SHP77 (cell line): ENCODE data around the gene CASP8.
"Not testable (repeated sequence)": the region's sequence is repeated elsewhere in the genome, so short reads cannot be mapped to it uniquely, and the experiment has no call there.

ENCODE experiments used
- DNase-seq, 2 experiments: peaks; one replicate each; lab custom pipeline; 2025; lab: John Stamatoyannopoulos, UW

CASP8 gene

DNA sequence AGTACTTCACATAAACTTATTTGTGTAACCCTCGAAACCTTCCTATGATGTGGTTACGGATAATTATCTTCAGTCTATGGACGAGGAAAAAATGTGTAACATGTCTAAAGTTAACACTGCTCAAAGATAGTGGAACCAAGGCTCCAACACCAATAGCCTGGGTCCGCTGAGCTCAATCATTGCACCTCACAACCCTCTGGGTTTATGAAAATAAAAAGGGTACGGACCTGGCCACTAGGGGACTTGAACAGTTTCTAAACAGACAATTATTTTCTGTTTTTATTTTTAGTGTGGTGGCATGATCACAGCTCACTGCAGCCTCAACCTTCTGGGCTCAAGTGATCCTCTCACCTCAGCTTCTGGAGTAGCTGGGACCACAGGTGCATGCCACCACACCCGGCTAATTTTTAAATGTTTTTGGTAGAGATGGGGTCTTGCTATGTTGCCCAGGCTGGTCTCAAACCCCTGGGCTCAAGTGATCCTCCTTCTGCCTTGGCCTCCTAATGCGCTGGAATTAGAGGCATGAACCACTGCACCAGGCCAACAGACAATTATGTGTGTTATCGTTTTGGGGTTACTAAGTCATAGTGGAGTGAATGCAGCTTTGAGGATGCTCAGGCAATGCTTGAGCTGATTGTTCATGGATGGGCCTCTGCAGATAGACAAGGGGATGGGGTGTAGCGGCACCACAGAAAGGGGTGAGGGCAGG, 10.1 kb downstream of the CASP8 start:
- no peak for DNase-seq

DNA sequence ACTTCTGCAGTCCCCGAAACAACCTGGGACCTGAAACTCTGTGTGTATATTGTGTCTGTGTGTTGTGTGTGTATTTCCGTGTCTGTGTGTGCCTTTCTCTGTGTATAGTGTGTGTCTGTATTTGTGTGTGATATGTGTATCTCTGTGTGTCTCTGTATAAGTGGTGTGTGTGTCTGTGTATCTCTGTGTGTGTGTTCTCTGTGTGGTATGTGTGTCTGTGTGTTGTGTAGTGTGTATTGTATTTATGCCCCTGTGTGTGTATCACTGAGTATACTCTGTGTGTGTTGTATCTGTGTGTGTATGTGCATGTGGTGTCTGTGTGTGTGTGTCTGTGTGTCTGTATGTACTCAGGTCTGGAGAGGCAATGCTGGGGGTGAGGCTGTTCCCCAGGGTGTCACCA, 11.6 kb downstream of the CASP8 start:
- no peak for DNase-seq

DNA sequence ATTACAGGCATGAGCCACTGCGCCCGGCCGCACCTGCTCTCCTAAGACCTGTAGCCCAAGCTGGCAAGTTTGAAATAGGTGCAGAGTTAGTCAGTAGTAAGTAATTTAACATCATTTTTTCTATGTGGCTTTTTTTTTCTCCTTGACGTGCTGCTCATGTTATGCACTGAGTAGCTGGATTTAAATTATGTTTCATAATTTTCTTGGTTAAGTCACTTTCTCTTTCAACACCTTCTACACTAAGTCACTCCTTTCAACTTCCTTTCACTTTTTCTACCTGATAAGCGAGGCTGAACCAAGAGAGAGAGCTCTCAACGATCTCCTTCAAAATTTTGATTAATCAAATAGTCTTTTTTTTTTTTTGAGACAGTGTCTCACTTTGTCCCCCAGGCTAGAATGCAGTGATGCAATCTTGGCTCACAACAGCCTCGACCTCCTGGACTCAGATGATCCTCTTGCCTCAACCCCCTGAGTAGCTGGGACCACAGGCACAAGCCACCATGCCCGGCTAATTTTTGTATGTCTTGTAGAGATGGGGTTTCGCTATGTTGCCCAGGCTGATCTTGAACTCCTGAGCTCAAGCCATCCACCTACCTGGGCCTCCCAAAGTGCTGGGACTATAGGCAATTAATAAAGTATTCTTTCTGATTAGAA, 13.1 kb downstream of the CASP8 start:
- no peak for DNase-seq

DNA sequence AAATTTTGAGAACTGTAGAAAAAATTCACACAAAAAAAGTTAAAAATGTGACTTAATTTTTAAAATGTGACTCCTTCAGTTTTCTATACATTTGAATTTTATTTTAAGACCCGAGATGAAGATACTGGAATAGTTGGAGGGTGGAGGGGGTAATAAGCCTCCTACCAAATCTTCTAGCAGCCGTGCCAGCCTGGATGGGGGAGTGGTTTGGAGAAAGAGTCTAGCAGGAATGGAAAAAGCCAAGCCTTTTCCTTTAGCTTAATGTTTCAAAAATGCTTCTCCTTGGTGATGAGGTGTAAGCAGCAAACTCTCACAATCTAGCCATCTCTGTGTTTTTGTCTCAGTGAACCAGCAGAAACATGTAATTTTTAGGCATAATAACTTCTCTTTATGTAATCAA, 14.7 kb downstream of the CASP8 start:
- DNase-seq: no peak

DNA sequence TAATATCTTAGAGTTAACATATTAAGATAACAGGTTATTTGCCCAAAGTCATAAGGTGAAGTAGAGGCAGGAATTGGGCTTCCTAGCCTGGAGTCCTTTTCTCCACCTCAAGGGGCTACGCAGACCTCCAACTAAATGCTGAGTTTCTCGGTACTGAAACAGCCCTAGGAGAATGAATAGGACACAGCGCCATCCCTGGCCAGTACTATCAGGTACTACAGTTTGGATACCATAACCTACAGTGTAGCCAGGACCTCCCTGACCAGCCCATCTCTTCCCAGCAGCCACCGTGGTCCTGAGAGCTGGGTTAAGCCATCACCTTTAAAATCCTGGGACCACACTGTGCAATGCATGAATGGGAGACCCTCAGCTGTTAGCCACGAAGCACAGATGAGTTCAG, 15.7 kb downstream of the CASP8 start:
- DNase-seq: no peak

DNA sequence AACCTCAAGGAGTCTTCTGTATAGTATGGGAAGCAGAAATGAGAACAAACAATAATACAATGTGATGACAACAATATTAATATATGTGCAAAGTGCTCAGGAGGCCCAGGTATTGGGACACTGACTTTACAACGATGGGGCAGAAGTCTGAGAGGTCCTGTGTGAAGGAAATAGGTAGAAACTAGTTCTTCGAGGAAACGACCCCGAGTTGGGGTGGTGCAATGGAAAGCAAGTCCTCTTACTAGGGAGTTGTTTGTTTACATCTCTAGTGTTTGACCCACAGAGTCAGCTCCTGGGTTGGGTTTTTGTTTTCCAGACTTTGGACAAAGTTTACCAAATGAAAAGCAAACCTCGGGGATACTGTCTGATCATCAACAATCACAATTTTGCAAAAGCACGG, 16.2 kb downstream of the CASP8 start:
- no peak for DNase-seq

DNA sequence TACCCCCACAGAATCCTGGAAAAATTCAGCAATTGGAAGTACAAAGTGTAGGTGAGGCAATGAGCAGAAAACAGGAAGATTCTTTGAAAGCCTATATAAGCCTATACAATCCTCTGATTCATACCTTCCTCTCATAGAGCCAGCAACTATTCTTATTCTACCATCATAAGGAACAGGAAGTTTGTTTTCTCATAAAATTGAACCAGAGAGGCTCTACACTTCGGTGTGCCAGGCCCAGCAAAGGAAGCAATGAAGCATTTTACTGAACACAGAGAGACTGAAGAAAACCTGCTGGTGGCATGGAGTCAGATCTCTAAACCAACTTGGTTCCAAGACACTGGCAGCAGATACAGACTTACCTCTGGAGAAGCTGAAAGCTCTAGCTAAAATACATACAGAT, 18.7 kb downstream of the CASP8 start:
- no peak for DNase-seq

DNA sequence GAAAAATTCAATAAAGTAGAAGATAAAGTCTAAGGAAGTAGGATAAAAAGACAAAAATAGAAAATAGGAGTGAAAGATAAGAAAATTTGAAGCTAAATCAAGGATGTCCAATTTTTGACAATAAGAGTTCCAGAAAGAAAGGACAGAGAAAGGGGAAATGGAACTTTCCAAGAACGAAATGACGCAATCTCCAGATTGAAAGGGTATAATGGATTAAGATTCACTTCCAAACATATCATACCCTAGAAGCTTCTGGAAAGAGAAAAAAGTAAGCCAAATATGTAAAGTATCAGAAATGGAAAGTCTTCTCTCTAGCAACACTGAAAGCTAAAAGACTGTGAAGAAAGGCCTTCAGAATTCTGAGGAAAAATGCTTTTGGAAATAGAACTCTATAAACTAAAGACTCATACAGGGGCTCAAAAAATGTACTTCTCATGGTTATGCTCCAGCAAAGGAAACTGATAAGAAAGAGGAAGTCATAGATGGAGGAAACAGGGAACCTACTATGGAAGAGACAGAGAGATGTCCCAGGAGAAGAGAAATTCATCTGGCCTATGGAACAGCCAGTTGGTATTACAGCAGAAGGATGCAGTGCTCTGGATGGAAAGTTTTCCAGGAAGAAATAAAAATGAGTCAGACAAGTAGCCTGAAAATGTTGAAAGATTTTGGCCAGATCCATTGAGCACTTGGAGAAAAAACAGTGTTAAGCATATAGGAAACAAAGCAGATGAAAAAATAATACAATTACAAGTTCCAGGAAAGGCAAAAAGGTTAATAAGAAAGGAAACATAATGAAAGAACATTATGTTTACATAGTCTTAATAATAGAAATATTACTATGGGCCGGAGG, 20.1 kb downstream of the CASP8 start:
- no peak for DNase-seq

DNA sequence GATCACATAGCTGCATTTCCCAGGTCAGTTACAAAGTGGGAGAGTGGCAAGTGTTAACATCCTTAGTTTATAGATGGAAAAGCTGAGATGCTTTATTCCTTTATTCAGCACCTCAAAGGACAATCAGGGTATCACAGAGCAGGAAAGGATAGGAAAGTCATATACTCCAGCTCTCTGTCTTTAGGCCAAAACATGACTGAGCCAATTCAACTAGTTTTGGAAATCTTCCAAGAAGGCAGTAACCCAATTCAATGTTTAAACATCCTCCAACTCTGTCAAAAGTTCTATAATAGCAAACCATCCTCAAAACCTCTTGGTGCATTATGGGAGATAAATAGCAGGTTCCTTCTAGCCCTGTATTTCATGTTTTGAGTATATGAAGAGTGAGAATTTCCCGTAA, 25.2 kb downstream of the CASP8 start:
- DNase-seq: no peak

DNA sequence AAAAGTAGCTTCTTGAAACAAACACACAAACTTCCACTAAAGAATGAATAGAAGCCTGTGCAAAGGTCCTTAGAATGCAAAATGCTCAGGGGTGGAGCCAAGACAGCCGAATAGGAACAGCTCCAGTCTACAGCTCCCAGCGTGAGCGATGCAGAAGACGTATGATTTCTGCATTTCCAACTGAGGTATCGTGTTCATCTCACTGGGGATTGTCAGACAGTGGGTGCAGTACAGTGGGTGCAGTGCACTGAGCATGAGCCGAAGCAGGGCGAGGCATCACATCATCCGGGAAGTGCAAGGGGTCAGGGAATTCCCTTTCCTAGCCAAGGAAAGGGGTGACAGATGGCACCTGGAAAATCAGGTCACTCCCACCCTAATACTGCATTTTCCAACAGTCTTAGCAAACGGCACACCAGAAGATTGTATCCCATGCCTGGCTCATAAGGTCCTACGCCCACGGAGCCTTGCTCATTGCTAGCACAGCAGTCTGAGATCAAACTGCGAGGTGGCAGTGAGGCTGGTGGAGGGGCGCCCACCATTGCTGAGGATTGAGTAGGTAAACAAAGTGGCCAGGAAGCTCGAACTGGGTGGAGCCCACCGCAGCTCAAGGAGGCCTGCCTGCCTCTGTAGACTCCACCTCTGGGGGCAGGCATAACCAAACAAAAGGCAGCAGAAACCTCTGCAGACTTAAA, 30.3 kb downstream of the CASP8 start:
- DNase-seq: not testable (repeated sequence)

DNA sequence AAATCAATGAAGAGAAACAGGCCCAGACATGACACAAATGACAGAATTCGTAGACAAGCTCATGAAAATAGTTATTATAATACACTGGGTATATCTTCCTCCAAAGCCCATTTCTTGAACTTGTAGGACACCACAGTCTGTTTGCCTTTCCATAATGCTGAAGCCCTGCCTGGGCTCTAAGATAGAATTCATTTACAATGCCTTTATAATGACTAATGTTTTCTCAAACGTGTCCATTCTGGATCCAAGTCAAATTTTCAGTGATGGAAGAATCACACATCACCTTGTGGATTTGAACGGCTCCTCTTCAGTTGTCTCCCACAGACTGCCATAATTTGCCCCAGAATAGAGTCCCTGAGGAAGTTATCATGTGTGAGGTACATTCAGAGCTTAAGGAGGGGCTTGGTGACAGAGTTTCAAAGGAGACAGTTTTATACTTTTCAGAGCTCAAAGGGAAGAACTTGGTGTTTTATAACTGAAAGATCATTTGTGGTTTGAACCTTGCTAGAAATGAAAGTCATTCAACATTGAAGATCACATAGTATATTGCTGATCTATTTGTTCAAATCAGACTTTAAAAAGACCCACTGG, 38.2 kb downstream of the CASP8 start:
- DNase-seq: no peak

DNA sequence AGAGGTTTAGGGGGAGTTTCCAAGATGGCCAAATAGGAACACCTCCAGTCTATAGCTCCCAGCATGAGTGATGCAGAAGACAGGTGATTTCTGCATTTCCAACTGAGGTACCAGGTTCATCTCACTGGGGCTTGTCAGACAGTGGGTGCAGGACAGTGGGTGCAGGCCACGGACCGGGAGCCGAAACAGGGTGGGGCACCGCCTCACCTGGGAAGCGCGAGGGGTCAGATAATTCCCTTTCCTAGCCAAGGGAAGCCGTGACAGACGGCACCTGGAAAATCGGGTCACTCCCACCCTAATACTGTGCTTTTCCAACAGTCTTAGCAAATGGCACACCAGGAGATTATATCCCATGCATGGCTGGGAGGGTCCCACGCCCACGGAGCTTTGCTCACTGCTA, 39.6 kb downstream of the CASP8 start:
- DNase-seq: not testable (repeated sequence)

DNA sequence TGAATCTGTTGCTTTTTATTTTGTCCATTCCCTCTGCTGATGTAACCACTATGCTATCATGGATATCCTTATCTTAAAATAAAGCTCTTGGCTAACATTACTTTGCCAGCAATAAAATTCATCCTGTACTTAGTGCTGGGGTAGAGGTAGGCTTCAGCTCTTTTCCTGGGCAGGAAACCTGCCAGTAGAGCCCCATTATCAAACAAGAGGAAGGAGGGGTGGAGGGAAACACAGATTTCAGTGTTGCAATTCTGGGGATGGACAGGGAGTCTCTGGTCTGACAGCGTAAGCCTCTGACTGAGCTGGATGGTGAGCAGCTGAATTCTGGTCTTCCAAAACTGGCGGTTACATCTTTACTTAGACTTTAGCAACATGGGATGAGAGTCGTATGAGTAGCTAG, 47.5 kb downstream of the CASP8 start:
- DNase-seq: no peak

DNA sequence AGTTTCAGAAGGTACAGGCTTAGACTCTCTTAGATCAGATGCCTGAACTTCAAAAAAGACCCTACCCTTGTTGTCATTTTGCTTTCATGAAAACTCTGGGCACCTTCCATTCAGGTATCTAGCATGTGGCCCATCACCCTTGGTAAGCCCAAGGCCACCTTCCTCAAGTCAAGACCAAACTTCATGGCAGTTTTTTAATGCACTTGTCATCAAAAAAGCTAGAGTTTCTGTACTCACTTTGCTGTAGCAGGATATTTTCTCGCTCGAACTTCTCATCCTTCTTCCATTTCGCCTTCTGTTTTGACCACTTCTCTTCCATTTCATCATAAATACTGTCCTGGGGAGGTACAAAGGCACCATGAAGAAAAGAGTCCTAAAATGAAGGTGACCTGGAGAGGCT, 48.6 kb downstream of the CASP8 start:
- no peak for DNase-seq

DNA sequence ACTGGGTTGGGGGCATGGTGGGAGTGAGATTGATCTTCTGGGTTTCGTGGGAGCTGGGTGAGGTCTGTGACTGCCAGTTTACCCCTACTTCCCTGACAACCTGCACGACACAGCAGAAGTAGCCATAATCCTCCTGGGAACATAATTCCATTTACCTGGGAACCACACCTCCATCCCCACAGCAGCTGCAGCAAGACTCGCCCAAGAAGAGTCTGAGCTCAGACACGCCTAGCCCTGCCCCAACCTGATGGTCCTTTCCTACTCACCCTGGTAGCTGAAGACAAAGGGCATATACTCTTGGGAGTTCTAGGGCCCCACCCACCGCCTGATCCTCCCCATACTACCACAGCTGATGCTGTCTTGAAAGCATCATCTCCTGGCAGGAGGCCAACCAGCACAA, 53.0 kb downstream of the CASP8 start:
- no peak for DNase-seq

DNA sequence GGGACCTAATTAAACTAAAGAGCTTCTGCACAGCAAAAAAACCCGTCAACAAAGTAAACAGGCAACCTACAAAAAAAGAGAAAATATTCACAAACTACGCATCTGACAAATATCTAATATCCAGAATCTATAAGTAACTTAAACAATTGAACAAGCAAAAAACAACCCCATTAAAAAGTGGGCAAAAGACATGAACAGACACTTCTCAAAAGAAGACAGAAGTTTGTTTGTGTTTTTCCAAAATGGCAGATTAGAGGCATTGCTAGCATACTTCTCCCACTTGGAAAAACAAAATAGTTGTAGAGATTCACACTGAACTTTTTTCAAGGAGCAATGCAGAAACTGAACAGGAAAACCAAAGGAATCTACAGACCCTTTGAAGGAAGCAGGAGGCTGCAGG, 59.2 kb downstream of the CASP8 start:
- DNase-seq: no peak

DNA sequence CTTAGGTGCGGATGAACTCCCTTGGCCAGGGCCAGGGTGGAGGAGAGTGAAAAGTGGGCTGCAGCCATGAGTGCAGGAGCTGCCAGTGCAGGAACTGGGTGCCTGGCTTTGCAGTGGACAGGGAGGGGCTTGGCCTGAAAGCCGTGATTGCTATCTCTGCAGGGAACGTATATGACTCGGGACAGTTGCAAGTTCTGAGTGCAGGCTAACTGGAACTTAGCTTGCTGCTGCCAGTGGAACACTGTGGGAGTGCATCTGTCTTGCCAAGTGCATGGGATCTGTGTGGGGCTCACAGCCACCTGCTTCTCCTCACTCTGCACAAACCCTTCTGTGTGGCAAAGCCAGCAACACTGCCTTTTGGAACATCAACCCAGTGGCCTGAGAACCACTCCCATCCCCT, 59.9 kb downstream of the CASP8 start:
- DNase-seq: no peak

DNA sequence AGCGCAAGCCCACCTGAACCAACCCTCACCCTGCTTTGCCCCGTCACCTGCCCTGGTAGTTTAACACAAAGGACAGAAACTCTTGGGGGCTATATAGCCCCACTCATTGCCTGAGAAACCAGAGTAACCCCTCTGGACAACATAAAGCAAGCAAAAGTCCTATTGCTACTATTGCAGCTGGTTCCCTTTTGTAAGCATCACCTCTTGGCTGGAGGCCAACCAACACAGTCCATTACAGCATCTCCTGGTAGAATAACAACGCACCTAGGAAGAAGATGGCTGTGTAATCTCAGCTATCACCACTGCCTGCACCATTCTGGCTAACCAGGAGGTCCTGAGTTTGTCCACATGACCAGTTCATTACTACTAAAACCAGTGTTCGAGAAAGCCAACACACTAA, 60.4 kb downstream of the CASP8 start:
- peak; percentile 61 to 74 for DNase-seq

DNA sequence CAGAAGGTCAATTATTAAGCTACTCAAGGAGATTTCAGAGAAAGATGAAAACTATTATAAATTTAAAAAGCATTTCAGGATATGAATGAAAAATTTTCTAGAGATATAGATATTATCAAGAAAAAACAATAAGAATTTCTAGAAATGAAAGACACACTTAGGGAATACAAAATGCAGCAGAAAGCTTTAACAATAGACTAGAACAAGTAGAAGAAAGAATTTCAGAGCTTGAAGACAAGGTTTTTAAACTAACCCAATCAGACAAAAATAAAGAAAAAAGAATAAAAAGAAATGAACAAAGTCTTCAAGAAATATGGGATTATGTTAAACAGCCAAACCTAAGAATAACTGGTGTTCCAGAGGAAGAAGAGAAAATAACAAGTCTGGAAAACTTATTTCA, 62.4 kb downstream of the CASP8 start:
- no peak for DNase-seq

DNA sequence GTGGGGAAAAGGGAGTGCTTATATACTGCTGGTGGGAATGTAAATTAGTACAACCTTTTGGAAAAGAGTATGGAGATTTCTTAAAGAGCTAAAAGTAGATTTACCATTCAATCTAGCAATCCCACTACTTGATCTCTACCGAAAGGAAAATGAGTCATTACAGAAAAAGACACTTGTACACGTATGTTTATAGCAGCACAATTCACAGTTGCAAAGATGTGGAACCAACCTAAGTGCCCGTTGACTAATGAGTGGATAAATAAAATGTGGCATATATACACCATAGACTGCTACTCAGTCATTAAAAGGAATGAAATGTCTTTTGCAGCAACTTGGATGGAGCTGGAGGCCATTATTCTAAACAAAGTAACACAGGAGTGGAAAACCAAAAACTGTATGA, 67.3 kb downstream of the CASP8 start:
- DNase-seq: no peak

DNA sequence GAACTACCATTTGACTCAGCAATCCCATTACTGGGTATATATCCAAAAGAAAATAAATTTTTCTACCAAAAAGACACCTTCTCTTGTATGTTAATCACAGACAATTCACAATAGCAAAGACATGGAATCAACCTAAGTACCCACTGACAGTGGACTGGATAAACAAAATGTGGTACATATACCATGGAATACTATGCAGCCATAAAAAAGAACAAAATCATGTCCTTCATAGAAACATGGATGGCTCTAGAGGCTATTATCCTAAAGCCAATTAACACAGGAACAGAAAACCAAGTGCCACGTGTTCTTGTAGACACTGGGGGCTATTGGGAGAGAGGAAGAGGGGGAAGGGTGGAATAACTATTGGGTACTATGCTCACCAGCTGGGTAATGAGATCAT, 69.1 kb downstream of the CASP8 start:
- no peak for DNase-seq
